ENCODE measurements around the gene PUDP.
"Not testable (repeated sequence)": the region's sequence is repeated elsewhere in the genome, so short reads cannot be mapped to it uniquely, and the experiment has no call there.

PUDP gene

GRCh38 chrX:7147978-7148854 lies at the start of gene PUDP:
PUDP (minus strand) TSS chrX:7148153; CDS start chrX:7148113, 40 bp downstream.
- DNase-seq (ENCODE audit: low read depth, low spot score): peak; percentile 67

DNA sequence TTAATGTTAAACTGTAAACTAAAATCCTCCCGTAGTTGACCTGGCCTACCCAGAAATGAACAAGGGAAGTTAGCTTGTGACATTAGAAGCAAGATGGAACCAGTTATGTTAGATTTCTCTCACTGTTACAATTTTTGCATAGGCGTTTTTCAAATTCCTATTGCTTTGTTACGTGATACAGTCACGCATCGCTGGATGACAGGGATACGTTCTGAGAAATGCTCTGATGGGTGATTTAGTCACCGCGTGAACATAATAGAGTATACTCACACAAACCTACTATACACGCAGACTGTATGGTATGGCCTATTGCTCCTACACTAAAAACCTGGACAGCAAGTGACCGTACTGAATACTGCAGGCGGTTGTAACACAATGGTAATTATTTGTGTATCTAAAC lies 46.7 kb upstream of the PUDP start:
- DNase-seq (ENCODE audit: low read depth, low spot score): no peak

DNA sequence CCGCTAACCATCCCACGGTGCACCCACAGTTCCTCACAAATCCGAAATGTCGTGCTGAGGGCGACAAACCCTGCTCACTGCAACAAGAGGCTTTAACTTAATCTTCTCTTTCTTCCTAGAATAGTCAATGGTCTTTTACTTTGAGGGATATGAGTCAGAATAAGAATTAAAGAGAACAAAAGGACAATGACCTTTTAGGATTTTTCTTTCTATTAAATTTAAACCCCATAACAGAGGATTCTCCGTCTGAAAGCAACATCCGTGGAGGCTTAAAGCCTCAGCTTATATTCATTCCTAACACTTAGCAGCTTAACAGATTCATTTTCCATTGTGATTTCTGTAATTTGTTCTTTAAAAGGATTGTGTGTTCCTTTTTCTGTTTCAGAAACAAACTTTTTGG lies 44.9 kb upstream of the PUDP start:
- no peak for DNase-seq (ENCODE audit: low read depth, low spot score)

- DNase-seq (ENCODE audit: low read depth, low spot score): no peak
These were observed 43.7 kb upstream of the PUDP start for GRCh38 chrX:7191681-7192110.

DNA sequence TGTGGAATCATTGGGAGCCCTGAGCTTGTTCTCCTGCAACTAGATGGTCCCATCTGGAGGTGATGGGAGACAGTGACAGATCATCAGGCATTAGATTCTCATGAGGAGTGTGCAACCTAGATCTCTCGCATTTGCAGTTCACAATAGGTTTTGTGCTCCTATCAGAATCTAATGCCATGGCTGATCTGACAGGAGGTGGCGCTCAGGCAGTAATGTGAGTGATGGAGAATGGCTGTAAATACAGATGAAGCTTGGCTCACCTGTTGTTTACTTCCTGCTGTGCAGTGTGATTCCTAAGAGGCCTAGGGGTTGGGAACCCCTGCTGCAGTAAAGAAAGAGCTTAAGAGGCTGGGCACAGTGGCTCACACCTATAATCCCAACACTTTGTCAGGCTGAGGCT lies 42.2 kb upstream of the PUDP start:
- no peak for DNase-seq (ENCODE audit: low read depth, low spot score)

DNA sequence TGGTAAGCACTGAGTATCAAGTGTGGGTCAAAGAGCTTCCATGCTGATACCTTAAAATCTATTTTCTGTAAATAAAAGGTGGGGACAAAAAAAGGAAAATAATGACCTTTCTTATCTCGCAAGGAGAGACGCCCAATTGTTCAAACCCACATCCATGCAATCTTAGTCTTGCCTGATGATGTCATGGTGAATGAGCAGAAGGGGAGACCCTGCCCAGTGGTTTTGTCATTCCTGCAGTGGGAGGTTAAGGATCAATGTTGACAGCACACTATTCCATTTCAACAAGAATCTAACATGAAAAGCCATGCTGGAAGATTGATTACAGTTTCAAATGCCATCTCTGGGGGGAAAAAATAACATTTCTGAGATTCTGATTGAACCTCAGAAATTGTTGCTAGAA lies 40.7 kb upstream of the PUDP start:
- no peak for DNase-seq (ENCODE audit: low read depth, low spot score)

GRCh38 chrX:7184816-7185215 lies 36.9 kb upstream of the PUDP start:
- DNase-seq (ENCODE audit: low read depth, low spot score): no peak

DNA sequence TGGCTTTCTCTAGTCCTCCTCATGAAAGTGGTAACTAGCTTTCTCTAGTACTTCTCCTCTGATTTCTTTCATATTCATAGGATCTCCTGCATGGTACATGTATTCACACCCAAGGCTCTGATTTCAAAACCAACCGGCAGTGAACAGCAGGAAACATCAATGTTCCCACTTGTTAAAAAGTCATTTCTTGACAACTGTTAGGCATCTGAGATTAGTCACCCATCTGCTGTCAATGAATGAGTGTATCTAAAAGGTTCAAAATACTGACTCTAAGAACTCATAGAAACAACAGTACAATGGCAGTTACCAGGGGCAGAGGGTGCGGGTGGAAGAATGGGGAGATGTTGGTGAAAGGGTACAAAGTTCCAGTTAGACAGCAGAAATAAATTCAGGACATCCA lies 31.5 kb upstream of the PUDP start:
- DNase-seq (ENCODE audit: low read depth, low spot score): no peak

DNA sequence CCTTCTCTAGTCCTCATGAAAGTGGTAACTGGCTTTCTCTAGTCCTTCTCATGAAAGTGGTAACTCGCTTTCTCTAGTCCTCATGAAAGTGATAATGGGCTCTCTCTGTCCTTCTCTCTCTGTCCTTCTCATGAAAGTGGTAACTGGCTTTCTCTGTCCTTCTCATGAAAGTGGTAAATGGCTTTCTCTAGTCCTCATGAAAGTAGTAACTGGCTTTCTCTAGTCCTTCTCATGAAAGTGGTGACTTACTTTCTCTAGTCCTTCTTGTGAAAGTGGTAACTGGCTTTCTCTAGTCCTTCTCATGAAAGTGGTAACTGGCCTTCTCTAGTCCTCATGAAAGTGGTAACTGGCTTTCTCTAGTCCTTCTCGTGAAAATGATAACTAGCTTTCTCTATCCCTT lies 30.9 kb upstream of the PUDP start:
- not testable (repeated sequence) for DNase-seq (ENCODE audit: low read depth, low spot score)

GRCh38 chrX:7170898-7171297 lies 22.9 kb upstream of the PUDP start:
- DNase-seq (ENCODE audit: low read depth, low spot score): no peak

GRCh38 chrX:7169627-7170026 lies 21.7 kb upstream of the PUDP start:
- no peak for DNase-seq (ENCODE audit: low read depth, low spot score)

- no peak for DNase-seq (ENCODE audit: low read depth, low spot score)
These were observed 20.4 kb upstream of the PUDP start for GRCh38 chrX:7168371-7168770.

- DNase-seq (ENCODE audit: low read depth, low spot score): no peak
These were observed 16.2 kb upstream of the PUDP start for GRCh38 chrX:7164174-7164573.

- no peak for DNase-seq (ENCODE audit: low read depth, low spot score)
These were observed 15.3 kb upstream of the PUDP start for GRCh38 chrX:7163146-7163677.

DNA sequence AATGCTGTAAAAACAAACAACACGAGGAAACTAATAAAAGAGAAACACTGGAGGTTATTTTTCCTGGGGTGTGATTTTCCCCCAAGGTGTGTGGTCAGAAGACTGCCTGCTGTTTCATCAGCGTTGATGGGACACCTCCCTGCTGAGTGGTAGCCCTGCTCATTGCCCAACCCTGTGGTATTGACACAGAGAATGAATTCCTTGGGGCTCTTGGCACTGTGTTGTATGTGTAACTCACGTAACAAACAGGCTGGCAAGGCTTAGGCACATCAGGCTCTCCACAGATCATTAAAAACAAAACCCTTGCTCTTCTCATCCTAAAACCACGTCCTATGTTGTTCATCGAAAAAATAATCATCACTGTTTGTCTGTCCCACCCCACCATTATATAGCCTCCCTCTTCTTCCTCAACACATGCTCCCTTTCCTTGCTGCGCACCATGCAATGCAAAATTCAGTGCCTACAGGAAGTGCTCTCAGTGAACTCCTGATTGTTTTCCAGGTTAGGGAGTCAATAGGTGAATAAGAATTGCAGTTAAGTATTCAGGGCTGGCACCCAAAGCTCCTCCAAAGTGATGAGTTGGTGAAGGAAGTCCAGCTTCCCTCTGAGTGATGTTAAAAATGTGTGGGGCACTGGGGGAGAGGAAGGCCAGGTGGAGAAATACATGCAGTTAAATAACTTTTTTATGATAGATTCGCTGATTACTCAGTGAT lies 11.4 kb upstream of the PUDP start:
- DNase-seq (ENCODE audit: low read depth, low spot score): no peak

- DNase-seq (ENCODE audit: low read depth, low spot score): no peak
These were observed 10.6 kb upstream of the PUDP start for GRCh38 chrX:7158468-7158990.

- DNase-seq (ENCODE audit: low read depth, low spot score): no peak
These were observed 8.9 kb upstream of the PUDP start for GRCh38 chrX:7156879-7157278.

- DNase-seq (ENCODE audit: low read depth, low spot score): no peak
These were observed 7.2 kb upstream of the PUDP start for GRCh38 chrX:7155163-7155562.

DNA sequence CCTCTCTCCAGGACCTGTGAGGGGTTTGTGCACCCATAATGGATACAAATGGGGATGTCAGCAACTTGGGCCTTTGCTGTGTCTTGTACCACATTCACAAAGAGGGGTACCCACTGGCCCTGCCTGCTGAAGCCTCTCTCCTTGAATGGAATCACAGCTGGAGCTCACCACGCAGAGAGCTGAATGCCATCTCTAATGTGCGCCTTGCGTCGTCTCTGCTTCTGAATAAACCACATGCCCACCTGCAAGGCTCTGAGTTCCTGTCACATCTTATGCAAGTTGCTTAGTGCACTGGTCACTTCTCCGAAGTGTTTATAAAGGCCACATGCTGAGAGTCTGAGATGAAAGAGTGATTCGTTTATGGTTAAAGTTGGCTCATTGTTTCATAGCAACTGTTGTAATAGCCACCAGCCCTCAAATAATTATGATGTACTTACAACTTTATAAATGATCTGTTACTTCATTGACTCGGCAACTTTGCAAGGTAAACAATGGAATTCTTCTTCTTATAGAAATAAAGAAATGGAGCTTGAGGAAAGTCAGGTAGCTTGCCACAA lies 6.2 kb upstream of the PUDP start:
- no peak for DNase-seq (ENCODE audit: low read depth, low spot score)

GRCh38 chrX:7153231-7153630 lies 5.3 kb upstream of the PUDP start:
- no peak for DNase-seq (ENCODE audit: low read depth, low spot score)

GRCh38 chrX:7149411-7149810 lies 1.5 kb upstream of the PUDP start:
- DNase-seq (ENCODE audit: low read depth, low spot score): no peak

GRCh38 chrX:7147413-7147977 lies 458 bp downstream of the PUDP start, which contains the start of gene STS:
STS (plus strand) TSS chrX:7147712; CDS start chrX:7253200, 105,488 bp downstream.
- no peak for DNase-seq (ENCODE audit: low read depth, low spot score)

Measured in smooth muscle cell of the brain vasculature (primary cell).